ENCODE measurements around the gene TACR2. TPM values are rescaled to one million over a fixed set of nuclear protein-coding genes. Genes with fewer than 3 reads are reported as not detected.

Gene TACR2
- total RNA-seq, 4 donors from 2014 or later = 18.9 to 241 (median 78.9) TPM

DNA sequence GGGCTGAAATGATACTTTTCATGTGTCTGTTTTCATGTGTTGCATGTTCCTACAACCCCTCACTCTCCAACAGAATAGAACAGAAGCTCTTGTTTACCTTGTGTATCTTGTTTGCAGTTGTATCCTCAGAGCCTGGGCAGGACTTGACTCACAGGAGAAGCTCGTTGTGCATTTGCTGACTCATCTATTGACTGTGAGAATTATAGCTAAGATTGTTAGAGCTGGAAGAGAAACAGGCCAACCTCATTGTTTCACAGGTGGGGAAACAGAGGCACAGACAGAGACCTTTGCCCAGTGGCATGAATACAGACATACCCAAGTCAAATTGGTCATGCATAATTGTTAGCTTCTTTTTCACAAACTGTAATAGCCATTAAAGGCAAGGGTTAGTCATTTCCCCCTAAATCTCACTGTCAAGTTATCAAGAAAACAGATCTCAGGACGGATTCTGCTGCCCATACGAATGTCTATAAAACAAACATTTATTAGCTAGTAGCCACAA, 30.0 kb upstream of the TACR2 start:
- intact Hi-C loops (cut with DNase I; ENCODE audit: low total_unique reads) (no loop called here), in situ Hi-C loops (cut with MboI; ENCODE audit: low pct_ligation_motif_present in 1 of 4, low pct_unique_long_range_greater_than_20kb in 1 of 4, low sequenced_read_pairs in 3 of 4) (no loop called here)
- Histone ChIP-seq H3K4me3 (no peak overlapping the region), H3K9me3 (no peaks in the 10 kb centered on the region), H3K27me3 (no peaks in the 10 kb centered on the region), H3K36me3 (no peaks in the 10 kb centered on the region), H3K4me1 (peaks cover 14 to 42% (median 39%) of the 10 kb centered on the region in 4 donors), H3K27ac (peak overlapping the region; percentile 20 to 54 (median 46))
- TF ChIP-seq, protein P1, sequence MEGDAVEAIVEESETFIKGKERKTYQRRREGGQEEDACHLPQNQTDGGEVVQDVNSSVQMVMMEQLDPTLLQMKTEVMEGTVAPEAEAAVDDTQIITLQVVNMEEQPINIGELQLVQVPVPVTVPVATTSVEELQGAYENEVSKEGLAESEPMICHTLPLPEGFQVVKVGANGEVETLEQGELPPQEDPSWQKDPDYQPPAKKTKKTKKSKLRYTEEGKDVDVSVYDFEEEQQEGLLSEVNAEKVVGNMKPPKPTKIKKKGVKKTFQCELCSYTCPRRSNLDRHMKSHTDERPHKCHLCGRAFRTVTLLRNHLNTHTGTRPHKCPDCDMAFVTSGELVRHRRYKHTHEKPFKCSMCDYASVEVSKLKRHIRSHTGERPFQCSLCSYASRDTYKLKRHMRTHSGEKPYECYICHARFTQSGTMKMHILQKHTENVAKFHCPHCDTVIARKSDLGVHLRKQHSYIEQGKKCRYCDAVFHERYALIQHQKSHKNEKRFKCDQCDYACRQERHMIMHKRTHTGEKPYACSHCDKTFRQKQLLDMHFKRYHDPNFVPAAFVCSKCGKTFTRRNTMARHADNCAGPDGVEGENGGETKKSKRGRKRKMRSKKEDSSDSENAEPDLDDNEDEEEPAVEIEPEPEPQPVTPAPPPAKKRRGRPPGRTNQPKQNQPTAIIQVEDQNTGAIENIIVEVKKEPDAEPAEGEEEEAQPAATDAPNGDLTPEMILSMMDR (IDR thresholded peaks at IDR 0.05) = no peak
- TF ChIP-seq POLR2AphosphoS5 (IDR thresholded peaks at IDR 0.05) = peak in 1 of 3 donors; percentile 17
- 25 to 27% methylated on average over 3 of the region's 3 CpGs for WGBS, 2 donors (ENCODE audit: low coverage in 1 of 2)
- DNase-seq = no peak

DNA sequence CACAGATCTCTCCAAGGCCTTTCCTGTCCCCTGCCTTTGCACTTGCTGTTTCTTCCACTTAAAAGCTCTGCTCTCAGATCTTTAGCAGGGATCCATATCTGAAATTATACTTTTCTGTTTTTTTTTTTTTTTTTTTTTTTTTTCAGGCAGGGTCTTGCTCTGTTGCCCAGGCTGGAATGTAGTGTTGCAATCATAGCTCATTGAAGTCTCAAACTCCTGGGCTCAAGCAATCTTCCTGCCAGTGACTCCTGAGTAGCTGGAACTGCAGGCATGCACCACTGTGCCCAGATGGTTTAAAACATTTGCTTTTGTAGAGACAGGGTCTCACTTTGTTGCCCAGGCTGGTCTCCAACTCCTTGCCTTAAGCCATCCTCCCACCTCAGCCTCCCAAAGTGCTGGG, 29.5 kb upstream of the TACR2 start:
- H3K4me3 ChIP-seq = no peak overlapping the region
- H3K27ac ChIP-seq = peak overlapping the region; percentile 20 to 54 (median 46)
- no peak for DNase-seq
- no peak for TF ChIP-seq EP300 (IDR thresholded peaks at IDR 0.05; ENCODE audit: low read depth)
- no peak for TF ChIP-seq POLR2AphosphoS5 (IDR thresholded peaks at IDR 0.05)
- TF ChIP-seq POLR2A (IDR thresholded peaks at IDR 0.05) = no peak
- TF ChIP-seq, protein P1 (IDR thresholded peaks at IDR 0.05) = no peak
- intact Hi-C loops (cut with DNase I; ENCODE audit: low total_unique reads) (no loop called here), in situ Hi-C loops (cut with MboI; ENCODE audit: low pct_ligation_motif_present in 1 of 4, low pct_unique_long_range_greater_than_20kb in 1 of 4, low sequenced_read_pairs in 3 of 4) (no loop called here)
- no peaks in the 10 kb centered on the region for H3K9me3 ChIP-seq
- H3K36me3 ChIP-seq = no peaks in the 10 kb centered on the region
- H3K27me3 ChIP-seq = no peaks in the 10 kb centered on the region
- peaks cover 14 to 42% (median 39%) of the 10 kb centered on the region in 4 donors for H3K4me1 ChIP-seq

GRCh38 chr10:69445041-69445440, 28.3 kb upstream of the TACR2 start:
- intact Hi-C loops (cut with DNase I; ENCODE audit: low total_unique reads) = no loop called here
- H3K4me3 ChIP-seq = no peak overlapping the region
- no peaks in the 10 kb centered on the region for H3K36me3 ChIP-seq
- no peaks in the 10 kb centered on the region for H3K27me3 ChIP-seq
- DNase-seq = no peak
- 82 to 83% methylated on average over 4 of the region's 4 CpGs for WGBS, 2 donors (ENCODE audit: low coverage in 1 of 2)
- no peaks in the 10 kb centered on the region for H3K9me3 ChIP-seq
- peaks cover 6 to 31% (median 30%) of the 10 kb centered on the region in 4 donors for H3K4me1 ChIP-seq
- H3K27ac ChIP-seq = no peak overlapping the region
- TF ChIP-seq, protein P1 (IDR thresholded peaks at IDR 0.05) = no peak
- TF ChIP-seq EP300 (IDR thresholded peaks at IDR 0.05; ENCODE audit: low read depth) (no peak), POLR2A (IDR thresholded peaks at IDR 0.05) (no peak), POLR2AphosphoS5 (IDR thresholded peaks at IDR 0.05) (no peak)
- in situ Hi-C loops (cut with MboI; ENCODE audit: low pct_ligation_motif_present in 1 of 4, low pct_unique_long_range_greater_than_20kb in 1 of 4, low sequenced_read_pairs in 3 of 4) = no loop called here

DNA sequence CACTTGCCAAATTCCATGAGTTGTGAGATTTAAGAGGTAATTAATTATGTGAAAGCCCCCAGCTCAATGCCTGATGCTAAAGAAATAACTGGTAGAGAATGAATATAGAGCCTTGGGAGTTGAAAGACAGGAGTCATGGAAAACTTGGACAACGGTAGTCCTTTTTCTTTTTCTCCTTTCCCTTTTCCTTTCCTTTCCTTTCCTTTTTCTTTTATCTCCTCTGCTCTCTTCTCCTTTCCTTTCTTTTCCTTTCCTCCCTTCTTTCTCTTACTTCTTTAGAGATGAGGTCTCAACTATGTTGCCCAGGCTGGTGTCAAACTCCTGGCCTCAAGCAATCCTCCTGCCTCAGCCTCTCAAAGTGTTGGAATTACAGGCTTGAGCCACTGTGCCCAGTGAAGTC, 26.6 kb upstream of the TACR2 start:
- peaks cover 21 to 33% (median 30%) of the 10 kb centered on the region in 4 donors for H3K4me1 ChIP-seq
- WGBS, 2 donors (ENCODE audit: low coverage in 1 of 2) = 94 to 100% methylated on average over 1 of the region's 1 CpG
- no peak for DNase-seq
- intact Hi-C loops (cut with DNase I; ENCODE audit: low total_unique reads) (no loop called here), in situ Hi-C loops (cut with MboI; ENCODE audit: low pct_ligation_motif_present in 1 of 4, low pct_unique_long_range_greater_than_20kb in 1 of 4, low sequenced_read_pairs in 3 of 4) (no loop called here)
- no peak overlapping the region for H3K4me3 ChIP-seq
- H3K36me3 ChIP-seq = no peaks in the 10 kb centered on the region
- H3K27me3 ChIP-seq = no peaks in the 10 kb centered on the region
- no peak for TF ChIP-seq EP300 (IDR thresholded peaks at IDR 0.05; ENCODE audit: low read depth)
- TF ChIP-seq POLR2AphosphoS5 (IDR thresholded peaks at IDR 0.05) = no peak
- TF ChIP-seq POLR2A (IDR thresholded peaks at IDR 0.05) = no peak
- TF ChIP-seq, protein P1 (IDR thresholded peaks at IDR 0.05) = no peak
- no peak overlapping the region for H3K27ac ChIP-seq
- H3K9me3 ChIP-seq = no peaks in the 10 kb centered on the region

Data from transverse colon (tissue), 4 donors.